Astrocyte of the hippocampus (primary cell): Measurements from ENCODE around the gene REXO5.
"Not testable (repeated sequence)": the region's sequence is repeated elsewhere in the genome, so short reads cannot be mapped to it uniquely, and the experiment has no call there.

ENCODE experiments used
- DNase-seq: peaks from one replicate; pipeline ENCODE4 v3.0.0; 2011; ENCODE audit warnings: low read depth, low spot score

REXO5 gene, protein sequence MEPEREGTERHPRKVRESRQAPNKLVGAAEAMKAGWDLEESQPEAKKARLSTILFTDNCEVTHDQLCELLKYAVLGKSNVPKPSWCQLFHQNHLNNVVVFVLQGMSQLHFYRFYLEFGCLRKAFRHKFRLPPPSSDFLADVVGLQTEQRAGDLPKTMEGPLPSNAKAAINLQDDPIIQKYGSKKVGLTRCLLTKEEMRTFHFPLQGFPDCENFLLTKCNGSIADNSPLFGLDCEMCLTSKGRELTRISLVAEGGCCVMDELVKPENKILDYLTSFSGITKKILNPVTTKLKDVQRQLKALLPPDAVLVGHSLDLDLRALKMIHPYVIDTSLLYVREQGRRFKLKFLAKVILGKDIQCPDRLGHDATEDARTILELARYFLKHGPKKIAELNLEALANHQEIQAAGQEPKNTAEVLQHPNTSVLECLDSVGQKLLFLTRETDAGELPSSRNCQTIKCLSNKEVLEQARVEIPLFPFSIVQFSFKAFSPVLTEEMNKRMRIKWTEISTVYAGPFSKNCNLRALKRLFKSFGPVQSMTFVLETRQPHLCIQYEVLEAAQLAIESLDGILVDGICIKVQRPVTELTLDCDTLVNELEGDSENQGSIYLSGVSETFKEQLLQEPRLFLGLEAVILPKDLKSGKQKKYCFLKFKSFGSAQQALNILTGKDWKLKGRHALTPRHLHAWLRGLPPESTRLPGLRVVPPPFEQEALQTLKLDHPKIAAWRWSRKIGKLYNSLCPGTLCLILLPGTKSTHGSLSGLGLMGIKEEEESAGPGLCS

DNA sequence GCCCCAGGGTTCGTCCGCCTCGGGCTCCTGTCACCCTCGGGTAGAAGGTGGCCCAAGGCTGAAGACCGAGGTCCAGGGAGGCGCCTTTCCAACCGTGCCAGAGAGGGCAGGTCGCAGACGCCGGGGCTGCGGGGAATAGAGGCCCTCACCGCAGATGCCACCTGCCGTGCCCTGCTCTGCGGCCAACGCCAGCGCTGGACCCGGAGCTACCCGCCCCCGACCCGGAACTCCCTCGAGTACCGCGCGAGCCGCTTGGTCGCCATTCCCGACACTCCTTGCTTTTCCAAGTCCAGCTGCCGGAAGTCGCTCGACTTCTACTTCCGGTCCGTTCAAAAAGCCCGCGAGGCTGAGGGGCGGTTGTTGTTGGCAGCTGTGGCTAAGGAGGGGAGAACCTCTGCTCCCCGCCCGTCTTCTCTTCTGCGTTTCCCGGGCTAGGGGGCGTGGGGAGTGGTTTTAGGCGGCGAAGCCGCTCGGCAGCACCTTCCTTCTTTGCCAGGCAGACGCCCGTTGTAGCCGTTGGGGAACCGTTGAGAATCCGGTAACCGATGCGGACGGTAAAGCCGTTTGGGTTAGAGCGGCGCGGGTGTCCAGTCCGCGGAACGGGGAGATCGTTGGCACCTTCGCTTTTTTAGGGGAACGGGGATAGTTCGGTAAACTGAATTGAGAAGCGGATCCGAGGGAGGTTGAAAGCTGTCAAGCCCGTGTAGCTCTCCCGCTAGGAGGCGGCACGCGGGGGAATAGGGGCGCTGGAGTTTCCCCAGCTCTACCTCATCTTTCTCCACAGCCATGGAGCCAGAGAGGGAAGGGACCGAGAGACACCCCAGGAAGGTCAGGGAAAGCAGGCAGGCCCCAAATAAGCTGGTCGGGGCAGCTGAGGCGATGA, at the start of gene REXO5, which contains the start of gene ERI2:
Gene REXO5 (plus strand): TSS at position 360 of the 883 bp plus-strand sequence. CDS start 427 bp downstream, at position 787.
Gene ERI2 (minus strand): TSS at position 305 of the 883 bp plus-strand sequence. CDS start 42 bp downstream, at position 263.
- DNase-seq = peak; percentile 97

DNA sequence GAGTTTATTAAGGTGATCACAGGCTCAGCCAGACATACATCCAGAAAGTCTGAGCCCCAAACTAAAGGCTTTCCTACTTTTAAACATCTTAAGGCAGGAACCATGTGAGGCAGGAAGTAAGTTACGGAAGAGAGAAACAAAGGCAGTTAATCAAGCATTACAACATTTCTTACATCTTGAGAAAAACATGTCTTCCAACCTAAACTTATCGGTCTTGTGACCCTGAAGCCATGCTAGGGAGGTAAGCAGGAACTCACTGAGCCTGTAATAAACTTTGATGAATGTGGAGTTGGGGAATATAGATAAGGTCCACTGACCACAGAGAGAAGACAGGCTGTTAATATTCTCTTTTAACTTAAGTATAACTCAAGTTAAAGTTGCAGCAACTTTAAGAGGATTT, 46.0 kb upstream of the REXO5 start:
- DNase-seq = no peak

- DNase-seq = no peak
Measured at GRCh38 chr16:20761175-20761574, 45.2 kb upstream of the REXO5 start.

GRCh38 chr16:20762404-20763123, 43.8 kb upstream of the REXO5 start:
- DNase-seq = no peak

DNA sequence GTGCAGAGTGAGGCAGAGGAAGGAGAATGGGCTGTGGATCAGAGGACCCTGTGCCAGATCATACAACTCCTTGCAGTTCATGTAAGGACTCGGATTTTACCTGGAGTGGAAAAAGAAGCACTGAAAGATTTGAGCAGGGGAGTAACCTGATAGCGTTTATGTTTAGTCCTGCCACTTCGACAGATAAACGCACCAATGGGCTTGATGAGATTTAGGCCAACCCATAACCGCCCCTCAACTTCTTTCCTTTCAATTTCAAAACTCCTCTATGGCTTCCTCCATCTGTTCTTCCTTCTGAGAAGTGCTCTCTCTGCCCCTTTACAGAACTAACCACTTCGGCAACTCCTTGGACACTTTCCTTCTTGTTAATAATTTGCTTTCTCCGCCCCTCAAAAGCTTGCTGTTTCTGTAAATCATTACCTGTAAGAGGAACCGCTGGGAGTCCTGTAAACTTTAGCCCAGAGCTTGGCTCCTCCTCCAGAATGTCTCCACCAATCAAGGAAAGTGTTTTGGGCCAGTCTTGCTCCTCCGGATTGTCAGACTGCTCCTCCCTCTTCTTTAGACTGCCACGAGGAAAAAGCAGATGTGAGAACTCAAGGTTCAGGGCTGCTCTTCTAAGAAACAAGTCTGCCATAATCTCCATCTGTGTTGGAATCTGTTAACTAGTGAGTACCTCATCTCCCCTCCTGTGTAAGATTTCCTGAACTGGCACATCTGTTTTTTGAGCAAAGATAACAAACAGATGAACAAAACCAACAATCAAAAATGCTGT, 42.7 kb upstream of the REXO5 start, which contains the start of gene ACSM3:
Gene ACSM3 (plus strand): TSS at position 554 of the 772 bp plus-strand sequence. CDS start 6,021 bp downstream, outside the sequence.
- peak; percentile 32 for DNase-seq

DNA sequence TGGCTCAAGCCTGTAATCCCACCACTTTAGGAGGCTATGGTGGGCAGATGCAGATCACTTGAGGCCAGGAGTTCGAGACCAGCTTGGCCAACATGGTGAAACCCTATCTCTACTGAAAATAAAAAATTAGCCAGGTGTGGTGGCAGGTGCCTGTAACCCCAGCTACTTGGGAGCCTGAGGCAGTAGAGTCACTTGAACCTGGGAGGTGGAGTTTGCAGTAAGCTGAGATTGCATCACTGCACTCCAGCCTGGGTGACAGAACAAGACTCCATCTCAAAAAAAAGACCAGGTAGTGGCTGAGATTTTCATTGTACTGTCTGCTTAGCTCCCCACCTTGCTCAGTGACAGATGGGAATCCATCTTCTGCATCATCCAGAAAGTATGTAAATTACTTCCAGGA, 41.9 kb upstream of the REXO5 start:
- DNase-seq = not testable (repeated sequence)

DNA sequence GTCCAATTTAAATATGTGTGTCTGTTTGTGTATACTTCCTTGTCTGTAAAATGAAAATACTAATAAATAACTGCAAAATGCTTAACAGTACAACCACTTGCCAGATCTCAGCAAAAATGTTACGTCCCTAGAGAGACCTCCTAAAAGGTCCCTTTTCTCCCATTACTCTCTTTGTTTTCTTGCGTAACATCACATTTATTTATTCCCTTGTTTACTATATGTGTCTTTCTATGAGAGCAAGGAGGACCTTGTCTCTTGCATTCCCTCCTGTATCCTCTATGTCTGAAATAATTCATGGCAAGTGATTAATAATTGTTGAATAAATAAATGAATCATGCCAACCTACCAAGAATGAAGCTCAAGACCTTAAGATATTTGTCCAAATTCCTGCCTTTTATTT, 40.6 kb upstream of the REXO5 start:
- DNase-seq = no peak

DNA sequence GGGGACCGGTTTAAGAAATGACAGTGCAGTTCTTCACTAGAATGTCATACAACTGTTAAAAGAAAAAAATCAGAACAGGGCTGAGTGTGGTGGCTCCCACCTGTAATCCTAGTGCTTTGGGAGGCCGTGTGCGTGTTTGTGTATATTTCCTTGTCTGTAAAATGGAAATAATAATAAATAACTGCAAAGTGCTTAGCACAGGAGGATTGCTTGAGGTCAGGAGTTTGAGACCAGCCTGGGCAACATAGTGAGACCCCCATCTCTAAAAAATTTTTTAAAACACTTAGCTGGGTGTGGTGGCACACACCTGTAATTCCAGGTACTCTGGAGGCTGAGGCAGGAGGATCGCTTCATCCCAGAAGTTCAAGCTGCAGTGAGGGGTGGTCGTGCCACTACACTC, 40.0 kb upstream of the REXO5 start:
- DNase-seq = no peak

- DNase-seq = no peak
Measured at GRCh38 chr16:20767577-20767976, 38.8 kb upstream of the REXO5 start.

- DNase-seq = no peak
Measured at GRCh38 chr16:20768121-20768520, 38.2 kb upstream of the REXO5 start.

DNA sequence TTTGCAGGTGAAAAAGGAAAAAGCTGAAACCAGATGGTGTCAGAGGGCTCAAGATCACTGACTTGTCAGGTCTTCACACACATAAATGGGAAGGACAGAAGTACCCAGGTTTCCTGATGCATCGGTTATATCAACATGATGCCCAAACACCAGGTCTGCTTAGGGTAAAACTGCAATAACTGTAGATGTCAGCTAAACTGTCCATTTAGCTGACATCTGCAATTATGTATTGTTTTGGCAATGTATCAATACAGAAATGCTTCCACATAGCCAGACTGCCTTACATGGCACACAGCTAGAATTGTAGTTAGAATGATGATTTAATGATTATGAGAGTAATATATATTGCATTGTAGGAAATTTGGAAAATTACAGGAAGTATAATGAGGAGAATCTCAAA, 37.5 kb upstream of the REXO5 start:
- DNase-seq = no peak

DNA sequence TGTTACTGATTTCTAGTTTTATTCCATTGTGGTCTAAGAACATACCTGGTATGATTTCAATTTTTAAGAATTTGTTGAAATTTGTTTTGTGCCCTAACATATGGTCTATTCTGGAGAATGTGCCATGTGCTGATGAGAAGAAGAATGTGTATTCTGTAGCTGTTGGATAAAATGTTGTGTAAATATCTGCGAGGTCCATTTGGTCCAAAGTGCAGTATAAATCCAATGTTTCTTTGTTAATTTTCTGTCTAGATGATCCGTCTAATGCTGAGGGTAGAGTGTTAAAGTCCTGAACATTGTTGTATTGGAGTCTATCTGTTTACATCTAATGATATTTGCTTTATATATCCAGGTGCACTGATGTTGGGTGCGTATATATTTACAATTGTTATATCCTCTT, 32.6 kb upstream of the REXO5 start:
- DNase-seq = no peak

- peak; percentile 71 for DNase-seq
Measured at GRCh38 chr16:20774703-20775362, 31.5 kb upstream of the REXO5 start.

DNA sequence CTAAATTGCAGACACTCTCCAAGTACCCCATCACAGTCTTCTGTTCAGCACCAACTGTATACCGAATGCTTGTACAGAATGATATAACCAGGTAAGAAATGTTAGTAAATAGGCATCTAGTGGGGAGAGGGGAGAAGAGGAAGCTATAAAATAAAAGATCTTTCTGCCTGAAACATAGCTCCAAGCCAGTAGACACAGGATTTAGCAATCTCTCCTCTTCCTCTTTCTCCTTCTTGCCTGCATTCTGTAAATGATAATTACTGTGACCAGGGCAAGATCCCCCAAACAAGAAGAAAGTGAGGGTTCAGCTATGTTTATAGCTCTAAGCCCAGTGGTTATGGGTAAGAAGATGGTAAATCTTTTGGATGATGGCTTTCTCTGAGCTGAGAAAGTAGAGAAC, 24.6 kb upstream of the REXO5 start:
- no peak for DNase-seq

DNA sequence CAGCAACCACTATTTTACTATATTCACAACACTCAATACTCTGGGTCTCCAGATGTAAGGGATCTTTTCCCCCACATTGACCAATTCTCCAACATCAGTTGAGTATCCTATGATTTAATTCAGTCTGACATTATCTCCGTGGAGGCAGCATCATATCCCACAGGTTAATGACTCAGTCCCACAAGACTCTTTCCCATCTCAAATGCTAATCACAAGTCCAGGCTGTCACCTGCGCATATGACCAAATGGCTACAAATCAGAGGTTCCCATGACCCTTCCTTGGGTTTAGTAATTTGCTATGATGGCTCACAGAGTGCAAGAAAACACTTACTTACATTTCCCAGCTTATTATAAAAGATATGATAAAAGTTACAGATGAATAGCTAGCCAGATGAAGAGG, 23.9 kb upstream of the REXO5 start:
- no peak for DNase-seq

GRCh38 chr16:20784204-20784603, 22.1 kb upstream of the REXO5 start:
- DNase-seq = no peak

- DNase-seq = no peak
Measured at GRCh38 chr16:20789130-20789529, 17.2 kb upstream of the REXO5 start.

- DNase-seq = peak; percentile 37
Measured at GRCh38 chr16:20791923-20792612, 14.3 kb upstream of the REXO5 start.

DNA sequence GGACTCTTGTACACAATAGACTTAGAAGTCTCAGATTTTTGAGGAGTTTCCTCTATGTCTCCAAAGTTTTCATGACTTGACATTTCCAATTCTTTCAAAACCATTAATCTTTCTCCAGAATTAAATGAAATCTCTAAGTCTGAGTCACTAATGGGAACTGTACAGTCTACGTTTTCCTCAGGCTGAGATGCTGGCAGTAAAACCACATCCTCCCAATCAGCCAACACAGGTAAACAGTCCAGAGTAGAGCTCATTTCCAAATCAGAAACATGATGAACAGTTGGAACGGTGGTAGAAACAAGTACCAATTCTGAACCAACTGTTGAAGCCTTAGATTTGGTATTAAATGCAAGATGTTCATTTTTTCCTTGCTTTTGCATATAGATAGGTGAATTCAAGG, 8.0 kb upstream of the REXO5 start:
- peak; percentile 25 for DNase-seq
